Activated CD4-positive, CD25-positive, alpha-beta regulatory T cell (primary cell): ENCODE measurements around the gene RHBDL1.
A peak's percentile ranks its signal among the peaks of the same experiment; 100 is the strongest.
"Not testable (repeated sequence)": the region's sequence is repeated elsewhere in the genome, so short reads cannot be mapped to it uniquely, and the experiment has no call there.

Source experiments
- DNase-seq, 4 experiments: peaks; one replicate each; lab custom pipeline; 2025; lab: John Stamatoyannopoulos, UW

Gene RHBDL1

GRCh38 chr16:684961-685696 lies 9.7 kb downstream of the RHBDL1 start:
- no peak for DNase-seq

- DNase-seq, result no peak
Measured at GRCh38 chr16:685967-686366, 10.5 kb downstream of the RHBDL1 start.

GRCh38 chr16:686459-687260 lies 11.2 kb downstream of the RHBDL1 start:
- DNase-seq, result no peak

GRCh38 chr16:687499-687898 lies 12.0 kb downstream of the RHBDL1 start:
- no peak for DNase-seq

GRCh38 chr16:689175-689897 lies 13.9 kb downstream of the RHBDL1 start:
- no peak for DNase-seq

- not testable (repeated sequence) for DNase-seq
Measured at GRCh38 chr16:691242-691641, 15.8 kb downstream of the RHBDL1 start.

- no peak for DNase-seq
Measured at GRCh38 chr16:692356-693108, 17.1 kb downstream of the RHBDL1 start.

- DNase-seq, result no peak
Measured at GRCh38 chr16:693364-693763, 17.9 kb downstream of the RHBDL1 start.

- DNase-seq, result no peak
Measured at GRCh38 chr16:693766-694165, 18.3 kb downstream of the RHBDL1 start.

GRCh38 chr16:694187-694862 lies 18.9 kb downstream of the RHBDL1 start:
- DNase-seq, result no peak

GRCh38 chr16:694863-695354 lies 19.4 kb downstream of the RHBDL1 start:
- peak in 1 of 4 experiments; percentile 26 for DNase-seq

- peak in 3 of 4 experiments; percentile 51 to 68 (median 65) for DNase-seq
Measured at GRCh38 chr16:695355-696089, 20.1 kb downstream of the RHBDL1 start.

- DNase-seq, result no peak
Measured at GRCh38 chr16:698911-699671, 23.6 kb downstream of the RHBDL1 start.

- DNase-seq, result peak in 2 of 4 experiments; percentile 24 to 30
Measured at GRCh38 chr16:700684-701584, 25.5 kb downstream of the RHBDL1 start.

- no peak for DNase-seq
Measured at GRCh38 chr16:702341-702740, 26.9 kb downstream of the RHBDL1 start.

- DNase-seq, result no peak
Measured at GRCh38 chr16:703406-703805, 27.9 kb downstream of the RHBDL1 start.

- no peak for DNase-seq
Measured at GRCh38 chr16:704047-704446, 28.6 kb downstream of the RHBDL1 start.

GRCh38 chr16:704552-705380 lies 29.3 kb downstream of the RHBDL1 start:
- no peak for DNase-seq
